Brain microvascular endothelial cell (primary cell): Measurements from ENCODE around the gene ZNF83.
"Not testable (repeated sequence)": the region's sequence is repeated elsewhere in the genome, so short reads cannot be mapped to it uniquely, and the experiment has no call there.

Experiments used
- DNase-seq: peaks from one replicate; pipeline ENCODE4 v3.0.0-alpha.2; 2020
- H3K27ac ChIP-seq: fragments of 250-450 bp; sonication (Bioruptor Pico); 2 replicates; pipeline ENCODE4 v1.5.1; 2020; ENCODE audit warnings: mild to moderate bottlenecking, moderate library complexity
- H3K27me3 ChIP-seq: fragments of 250-450 bp; sonication (Bioruptor Pico); replicated peaks from 2 replicates; pipeline ENCODE4 v1.5.1; 2020; ENCODE audit warnings: mild to moderate bottlenecking
- H3K36me3 ChIP-seq: fragments of 250-450 bp; sonication (Bioruptor Pico); replicated peaks from 2 replicates; pipeline ENCODE4 v1.5.1; 2020; ENCODE audit warnings: mild to moderate bottlenecking
- H3K4me3 ChIP-seq: 2 replicates; pipeline ENCODE4 v1.5.1; 2011; ENCODE audit warnings: low read depth, mild to moderate bottlenecking, control low read depth, low read length, moderate library complexity
- CTCF ChIP-seq: IDR thresholded peaks from 2 replicates; pipeline ENCODE4 v1.5.1; 2011; ENCODE audit warnings: low read depth, mild to moderate bottlenecking, moderate library complexity, low read length, control low read depth, inconsistent platforms; ENCODE audit errors: missing control alignments
- in situ Hi-C: cut with HindIII; loops from 2 replicates; pipeline ENCODE4 v1.10.0; 2017; ENCODE audit warnings: low sequenced_read_pairs, low pct_ligation_motif_present

ZNF83 gene

GRCh38 chr19:52613299-52613906 lies 24.8 kb downstream of the ZNF83 start:
- Histone ChIP-seq H3K27ac (no peak overlapping the region), H3K27me3 (no peaks in the 10 kb centered on the region), H3K36me3 (peaks cover 45% of the 10 kb centered on the region), H3K4me3 (no peak overlapping the region)
- in situ Hi-C loops, result no loop called here
- DNase-seq, result no peak
- no peak for TF ChIP-seq CTCF

GRCh38 chr19:52603558-52604207 lies 34.5 kb downstream of the ZNF83 start:
- peak; percentile 40 for DNase-seq
- in situ Hi-C loops, result no loop called here
- H3K27me3 ChIP-seq, result no peaks in the 10 kb centered on the region
- no peak overlapping the region for H3K4me3 ChIP-seq
- TF ChIP-seq CTCF, result no peak
- no peak overlapping the region for H3K27ac ChIP-seq
- no peaks in the 10 kb centered on the region for H3K36me3 ChIP-seq

- DNase-seq, result no peak
- Histone ChIP-seq H3K36me3 (no peaks in the 10 kb centered on the region), H3K4me3 (no peak overlapping the region), H3K27ac (no peak overlapping the region), H3K27me3 (no peaks in the 10 kb centered on the region)
- no peak for TF ChIP-seq CTCF
- in situ Hi-C loops, result no loop called here
Observed at GRCh38 chr19:52602941-52603340, 35.2 kb downstream of the ZNF83 start.

- H3K36me3 ChIP-seq, DNase-seq, H3K27me3 ChIP-seq, H3K27ac ChIP-seq, in situ Hi-C loops: not testable (repeated sequence)
- H3K4me3 ChIP-seq, result peak overlapping the region; percentile 64
- TF ChIP-seq CTCF, result peak; percentile 10
Observed at GRCh38 chr19:52601974-52602366, 36.2 kb downstream of the ZNF83 start.

- Histone ChIP-seq H3K36me3 (no peaks in the 10 kb centered on the region), H3K27ac (no peak overlapping the region), H3K4me3 (peak overlapping the region; percentile 64), H3K27me3 (no peaks in the 10 kb centered on the region)
- in situ Hi-C loops, result no loop called here
- DNase-seq, result peak; percentile 81
- TF ChIP-seq CTCF, result peak; percentile 54
Observed at GRCh38 chr19:52601025-52601973, 36.9 kb downstream of the ZNF83 start.
